Endothelial cell of umbilical vein (primary cell): ENCODE results near the gene CTU2. TPM values are rescaled to one million over a fixed set of nuclear protein-coding genes. Genes with fewer than 3 reads are reported as not detected.

Source experiments
- BruUV-seq: library from RNA; stranded (reverse); fragments of 400-500 nt; replicated peaks from 2 replicates; lab custom pipeline; 2021; lab: Mats Ljungman, UMichigan
- CTCF ChIA-PET: fragments of 300-600, 350-600 bp; sonication (Branson Sonifier 250); formaldehyde crosslinking; loops from one replicate; lab custom pipeline; 2021; ENCODE audit warnings: antibody characterized with exemption, inconsistent platforms; lab: Charles Lee
- POLR2A ChIA-PET: fragments of 300-600, 350-600 bp; sonication (Branson Sonifier 250); formaldehyde crosslinking; loops from one replicate; lab custom pipeline; 2021; ENCODE audit warnings: antibody characterized with exemption, inconsistent platforms; lab: Charles Lee
- DNase-seq: peaks from one replicate; pipeline ENCODE4 v3.0.0-alpha.2; 2011; ENCODE audit warnings: low read depth, low spot score
- FAIRE-seq: peaks from 2 replicates; lab custom pipeline; 2011; peaks lifted over from hg19 to GRCh38; lab: Jason Lieb, UNC
- H2AFZ ChIP-seq: 2 replicates; pipeline ENCODE4 v1.6.0; 2012; ENCODE audit warnings: low read depth, low read length, control low read depth, inconsistent platforms
- H3K27ac ChIP-seq: 2 replicates; pipeline ENCODE4 v1.5.1; 2011; ENCODE audit warnings: low read depth, mild to moderate bottlenecking, control low read depth, low read length, moderate library complexity; ENCODE audit not compliant: insufficient read depth
- H3K27me3 ChIP-seq, 2 experiments: 2 replicates each; pipeline versions ENCODE4 v1.6.0 to v1.6.1; 2011; ENCODE audit warnings: low read length in 2 of 2, mixed read lengths in 1 of 2; ENCODE audit not compliant: control insufficient read depth in 2 of 2, insufficient read depth in 2 of 2
- H3K36me3 ChIP-seq, 2 experiments: 2 replicates in 1 of 2; 3 replicates in 1 of 2; pipeline ENCODE4 v1.5.1; 2011; ENCODE audit warnings: low read length in 2 of 2, mild to moderate bottlenecking in 1 of 2, moderate library complexity in 1 of 2; ENCODE audit not compliant: control insufficient read depth in 2 of 2, insufficient read depth in 2 of 2; ENCODE audit errors: extremely low read depth in 1 of 2
- H3K4me1 ChIP-seq: 3 replicates; pipeline ENCODE4 v1.5.1; 2011; ENCODE audit warnings: mild to moderate bottlenecking, low read length; ENCODE audit not compliant: control insufficient read depth, insufficient read depth; ENCODE audit errors: extremely low read depth
- H3K4me2 ChIP-seq: 2 replicates; pipeline ENCODE4 v1.6.1; 2011; ENCODE audit warnings: low read length, control low read depth, mixed read lengths; ENCODE audit not compliant: insufficient read depth
- H3K4me3 ChIP-seq, 3 experiments: fragments of 200-600 bp in 1 of 3; sonication (generic), shearing (Covaris generic) in 1 of 3; replicated peaks in 1 of 3; 2 replicates each; pipeline ENCODE4 v1.5.1; 2011 to 2016; ENCODE audit warnings: control low read depth in 3 of 3, low read length in 3 of 3, mild to moderate bottlenecking in 2 of 3, inconsistent platforms in 1 of 3, low read depth in 1 of 3, moderate library complexity in 1 of 3; ENCODE audit not compliant: insufficient read depth in 1 of 3
- H3K79me2 ChIP-seq: 2 replicates; pipeline ENCODE4 v1.6.0; 2012; ENCODE audit warnings: low read length, inconsistent platforms; ENCODE audit not compliant: control insufficient read depth, insufficient read depth
- H3K9ac ChIP-seq: replicated peaks from 2 replicates; pipeline ENCODE3; 2011; ENCODE audit warnings: low read length, control low read depth; ENCODE audit not compliant: insufficient read depth; ENCODE audit errors: extremely low read depth
- H3K9me1 ChIP-seq: replicated peaks from 3 replicates; pipeline ENCODE4 v1.6.0; 2011; ENCODE audit warnings: mild to moderate bottlenecking, low read length; ENCODE audit not compliant: control insufficient read depth, insufficient read depth; ENCODE audit errors: extremely low read depth
- H3K9me3 ChIP-seq: replicated peaks from 2 replicates; pipeline ENCODE4 v1.5.1; 2012; ENCODE audit warnings: low read length, inconsistent platforms; ENCODE audit not compliant: control insufficient read depth, insufficient read depth
- H4K20me1 ChIP-seq: replicated peaks from 2 replicates; pipeline ENCODE3; 2011; ENCODE audit warnings: mild to moderate bottlenecking, low read length; ENCODE audit not compliant: control insufficient read depth, insufficient read depth; ENCODE audit errors: extremely low read depth
- EZH2 ChIP-seq: IDR thresholded peaks from 2 replicates; pipeline ENCODE4 v1.6.1; 2012; ENCODE audit warnings: borderline replicate concordance, low read depth, mild to moderate bottlenecking, moderate library complexity, low read length, inconsistent platforms; ENCODE audit not compliant: severe bottlenecking
- FOS ChIP-seq: IDR thresholded peaks from 2 replicates; pipeline ENCODE4 v1.6.1; 2011; ENCODE audit warnings: mild to moderate bottlenecking, low read length, moderate library complexity, borderline replicate concordance; ENCODE audit not compliant: insufficient read depth
- GATA2 ChIP-seq: IDR thresholded peaks from 2 replicates; pipeline ENCODE4 v1.7.0; 2011; ENCODE audit warnings: low read depth, mild to moderate bottlenecking, moderate library complexity, mixed read lengths, low read length; ENCODE audit not compliant: insufficient read length, insufficient read depth
- JUN ChIP-seq: IDR thresholded peaks from 2 replicates; pipeline ENCODE4 v1.6.1; 2011; ENCODE audit warnings: borderline replicate concordance, low read depth; ENCODE audit not compliant: insufficient read length, insufficient read depth
- MYC ChIP-seq: IDR thresholded peaks from one replicate; pipeline ENCODE4 v1.6.1; 2011; ENCODE audit warnings: mild to moderate bottlenecking, low read depth, low read length
- POLR2A ChIP-seq: IDR thresholded peaks from 2 replicates; pipeline ENCODE4 v1.6.1; 2012; ENCODE audit warnings: low read depth, mild to moderate bottlenecking, control low read depth, low read length
- POLR2AphosphoS5 ChIP-seq: IDR thresholded peaks from 2 replicates; pipeline ENCODE4 v1.6.1; 2012; ENCODE audit warnings: low read depth, mild to moderate bottlenecking, control low read depth, low read length, moderate library complexity; ENCODE audit not compliant: insufficient read depth
- dilution Hi-C: fragments of 300-500 bp; cut with MboI; formaldehyde crosslinking; loops from one replicate; pipeline ENCODE4 v1.15.0; 2019; ENCODE audit warnings: low sequenced_read_pairs; ENCODE audit not compliant: extremely low pct_ligation_motif_present
- intact Hi-C: fragments of 100-400 bp; cut with micrococcal nuclease; formaldehyde crosslinking; loops from one replicate; pipeline ENCODE4 v1.10.0; 2022
- polyA plus RNA-seq, 4 experiments: library from polyadenylated mRNA; depleted of rRNA in 3 of 4; stranded (reverse) in 3 of 4; unstranded in 1 of 4; fragments of >200 nt; gene quantifications; 2 replicates each; pipeline versions ENCODE4 v1.2.1 to v1.2.3, GENCODE V29; 2011 to 2012; ENCODE audit warnings: missing spikeins in 1 of 4
- total RNA-seq: library from RNA; stranded (reverse); gene quantifications from 2 replicates; pipeline ENCODE4 v1.2.3, GENCODE V29; 2021
- TF ChIP-seq, protein P1 (sequence below): IDR thresholded peaks from 2 replicates; pipeline ENCODE4 v1.6.1; 2011; ENCODE audit not compliant: insufficient read depth, insufficient read length
- TF ChIP-seq, protein P2 (sequence below), 2 donors: IDR thresholded peaks; 1 replicate in 1 of 2; 2 replicates in 1 of 2; pipeline ENCODE4 v1.5.1; 2011; ENCODE audit warnings: low read length in 2 of 2, mild to moderate bottlenecking in 2 of 2, moderate library complexity in 2 of 2, control low read depth in 1 of 2, inconsistent platforms in 1 of 2, low read depth in 1 of 2; ENCODE audit not compliant: insufficient read depth in 1 of 2; ENCODE audit errors: extremely low read depth in 1 of 2

Gene CTU2
- total and polyA plus RNA-seq, 2 donors (not counting 3 experiments of a cell fraction or from before 2014, with no cell fraction given) = 26.1 to 33.7 TPM

DNA sequence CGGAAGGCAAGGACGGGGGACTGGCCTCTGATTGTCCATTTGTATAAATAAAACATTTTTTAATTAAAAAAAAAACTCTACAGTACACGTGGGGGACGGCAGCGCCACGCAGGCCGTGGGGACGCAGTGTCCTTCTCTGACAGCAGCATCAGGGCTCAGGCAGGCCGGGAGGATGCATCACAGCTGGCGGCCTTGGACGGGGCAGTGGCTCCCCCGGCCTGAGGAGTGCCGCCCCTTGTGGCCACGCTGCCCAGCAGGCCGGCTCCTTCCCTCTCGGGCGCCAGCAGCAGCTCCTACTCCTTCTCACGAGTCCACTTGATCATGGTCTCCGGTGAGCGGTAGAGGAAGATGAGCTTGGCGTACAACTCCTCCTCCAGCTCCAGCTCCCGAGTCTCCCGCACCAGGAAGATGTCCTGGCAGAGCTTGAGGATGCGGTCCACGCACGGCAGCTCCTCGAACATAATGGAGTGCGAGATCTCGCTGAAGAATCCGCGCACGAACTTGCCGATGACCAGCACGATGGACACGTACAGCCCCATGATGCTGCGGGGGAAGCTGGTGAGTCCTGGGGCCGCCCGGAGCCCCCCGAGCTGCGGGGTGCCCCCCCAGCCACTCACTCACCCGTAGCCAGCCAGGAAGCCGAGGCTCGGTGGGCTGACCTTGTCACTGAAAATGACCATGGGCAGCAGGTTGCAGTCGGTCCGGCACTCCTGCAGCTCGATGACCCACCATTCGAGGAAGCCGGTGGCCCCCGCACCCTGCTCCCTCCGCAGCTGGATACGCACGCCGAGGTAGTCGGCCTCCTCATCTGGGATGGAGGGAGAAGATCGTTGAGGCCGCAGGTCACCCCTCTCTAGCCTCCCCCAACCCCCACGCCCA lies 9.2 kb downstream of the CTU2 start:
- ChIA-PET CTCF (interaction anchor here (2.2 kb wide), 1 partner anchor 22 kb away, joined by 9 read pairs; no protein-coding TSS in a partner anchor), POLR2A (no interaction called here)
- H3K36me3 ChIP-seq = peaks cover 22 to 59% of the 10 kb centered on the region in 2 experiments
- H3K27me3 ChIP-seq = no peaks in the 10 kb centered on the region
- no peak overlapping the region for H3K9ac ChIP-seq
- intact Hi-C loops = no loop called here
- no peak overlapping the region for H3K4me2 ChIP-seq
- TF ChIP-seq POLR2AphosphoS5 (no peak), EZH2 (no peak), JUN (no peak), MYC (no peak), FOS (no peak), GATA2 (no peak), POLR2A (no peak)
- TF ChIP-seq, protein P1, sequence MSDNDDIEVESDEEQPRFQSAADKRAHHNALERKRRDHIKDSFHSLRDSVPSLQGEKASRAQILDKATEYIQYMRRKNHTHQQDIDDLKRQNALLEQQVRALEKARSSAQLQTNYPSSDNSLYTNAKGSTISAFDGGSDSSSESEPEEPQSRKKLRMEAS = no peak
- TF ChIP-seq, protein P2, sequence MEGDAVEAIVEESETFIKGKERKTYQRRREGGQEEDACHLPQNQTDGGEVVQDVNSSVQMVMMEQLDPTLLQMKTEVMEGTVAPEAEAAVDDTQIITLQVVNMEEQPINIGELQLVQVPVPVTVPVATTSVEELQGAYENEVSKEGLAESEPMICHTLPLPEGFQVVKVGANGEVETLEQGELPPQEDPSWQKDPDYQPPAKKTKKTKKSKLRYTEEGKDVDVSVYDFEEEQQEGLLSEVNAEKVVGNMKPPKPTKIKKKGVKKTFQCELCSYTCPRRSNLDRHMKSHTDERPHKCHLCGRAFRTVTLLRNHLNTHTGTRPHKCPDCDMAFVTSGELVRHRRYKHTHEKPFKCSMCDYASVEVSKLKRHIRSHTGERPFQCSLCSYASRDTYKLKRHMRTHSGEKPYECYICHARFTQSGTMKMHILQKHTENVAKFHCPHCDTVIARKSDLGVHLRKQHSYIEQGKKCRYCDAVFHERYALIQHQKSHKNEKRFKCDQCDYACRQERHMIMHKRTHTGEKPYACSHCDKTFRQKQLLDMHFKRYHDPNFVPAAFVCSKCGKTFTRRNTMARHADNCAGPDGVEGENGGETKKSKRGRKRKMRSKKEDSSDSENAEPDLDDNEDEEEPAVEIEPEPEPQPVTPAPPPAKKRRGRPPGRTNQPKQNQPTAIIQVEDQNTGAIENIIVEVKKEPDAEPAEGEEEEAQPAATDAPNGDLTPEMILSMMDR (IDR thresholded peaks at IDR 0.05; ENCODE audit: extremely low read depth in 1 of 2, insufficient read depth in 1 of 2, low read depth in 1 of 2, low read length in 2 of 2) = no peak
- no peaks in the 10 kb centered on the region for H3K9me1 ChIP-seq
- H4K20me1 ChIP-seq = no peaks in the 10 kb centered on the region
- H3K79me2 ChIP-seq = peaks cover 2% of the 10 kb centered on the region
- no peaks in the 10 kb centered on the region for H3K4me1 ChIP-seq
- H3K4me3 ChIP-seq = no peak overlapping the region
- H2AFZ ChIP-seq = no peak overlapping the region
- FAIRE-seq (no peak), DNase-seq (no peak)
- H3K27ac ChIP-seq = no peak overlapping the region
- dilution Hi-C loops = no loop called here
- TSS peak; percentile 46 for BruUV-seq
- no peaks in the 10 kb centered on the region for H3K9me3 ChIP-seq
